ENCODE measurements around the gene FUT3.
"Not testable (repeated sequence)": the region's sequence is repeated elsewhere in the genome, so short reads cannot be mapped to it uniquely, and the experiment has no call there.

FUT3 gene

DNA sequence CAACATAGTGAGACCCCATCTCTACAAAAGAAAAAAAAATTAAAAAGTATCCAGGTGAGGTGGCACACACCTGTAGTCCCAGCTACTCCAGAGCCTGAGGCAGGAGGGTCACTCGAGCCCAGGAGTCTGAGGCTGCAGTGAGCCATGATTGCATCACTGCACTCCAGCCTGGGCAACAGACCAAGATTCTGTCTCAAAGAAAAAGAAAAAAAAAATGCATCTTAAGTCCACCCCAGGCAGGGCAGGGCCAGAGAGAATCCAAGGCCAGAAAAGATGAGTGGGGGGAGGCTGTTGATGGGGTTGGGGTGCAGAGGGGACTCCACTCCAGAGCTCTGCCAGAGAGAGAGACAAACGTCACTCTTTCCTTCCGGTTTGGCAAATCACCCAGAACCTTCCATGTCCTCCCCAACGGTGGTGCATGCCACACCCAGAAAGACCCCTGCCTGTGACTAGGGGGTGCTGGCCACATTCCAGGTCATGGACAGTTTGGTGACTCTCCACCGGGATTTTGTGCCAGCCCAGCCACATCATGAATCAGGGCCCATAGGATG is 431 bp downstream of the FUT3 start:
- TF ChIP-seq, protein P1, sequence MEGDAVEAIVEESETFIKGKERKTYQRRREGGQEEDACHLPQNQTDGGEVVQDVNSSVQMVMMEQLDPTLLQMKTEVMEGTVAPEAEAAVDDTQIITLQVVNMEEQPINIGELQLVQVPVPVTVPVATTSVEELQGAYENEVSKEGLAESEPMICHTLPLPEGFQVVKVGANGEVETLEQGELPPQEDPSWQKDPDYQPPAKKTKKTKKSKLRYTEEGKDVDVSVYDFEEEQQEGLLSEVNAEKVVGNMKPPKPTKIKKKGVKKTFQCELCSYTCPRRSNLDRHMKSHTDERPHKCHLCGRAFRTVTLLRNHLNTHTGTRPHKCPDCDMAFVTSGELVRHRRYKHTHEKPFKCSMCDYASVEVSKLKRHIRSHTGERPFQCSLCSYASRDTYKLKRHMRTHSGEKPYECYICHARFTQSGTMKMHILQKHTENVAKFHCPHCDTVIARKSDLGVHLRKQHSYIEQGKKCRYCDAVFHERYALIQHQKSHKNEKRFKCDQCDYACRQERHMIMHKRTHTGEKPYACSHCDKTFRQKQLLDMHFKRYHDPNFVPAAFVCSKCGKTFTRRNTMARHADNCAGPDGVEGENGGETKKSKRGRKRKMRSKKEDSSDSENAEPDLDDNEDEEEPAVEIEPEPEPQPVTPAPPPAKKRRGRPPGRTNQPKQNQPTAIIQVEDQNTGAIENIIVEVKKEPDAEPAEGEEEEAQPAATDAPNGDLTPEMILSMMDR (IDR thresholded peaks at IDR 0.05; ENCODE audit: low read depth, low read length, missing control alignments), result no peak
- H3K4me3 ChIP-seq (ENCODE audit: low read depth, low read length), result no peak overlapping the region
- DNase-seq (ENCODE audit: low read depth), result no peak

DNA sequence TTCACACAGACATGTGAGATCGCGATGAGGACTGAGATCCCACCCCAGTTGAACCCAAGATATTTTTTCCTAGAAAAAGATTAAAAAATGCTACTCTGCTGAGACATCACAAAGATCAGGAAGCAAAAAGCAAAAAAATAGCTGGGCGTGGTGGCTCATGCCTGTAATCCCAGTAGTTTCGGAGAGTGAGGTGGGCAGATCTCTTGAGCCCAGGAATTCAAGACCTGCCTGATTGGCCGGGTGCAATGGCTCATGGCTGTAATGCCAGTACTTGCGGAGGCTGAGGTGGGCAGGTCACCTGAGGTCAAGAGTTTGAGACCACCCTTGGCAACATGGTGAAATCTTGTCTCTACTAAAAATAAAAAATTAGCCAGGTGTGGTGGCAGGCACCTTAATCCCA is 1.1 kb downstream of the FUT3 start:
- no peak overlapping the region for H3K4me3 ChIP-seq (ENCODE audit: low read depth, low read length)
- no peak for DNase-seq (ENCODE audit: low read depth)
- TF ChIP-seq, protein P1 (IDR thresholded peaks at IDR 0.05; ENCODE audit: low read depth, low read length, missing control alignments), result no peak

DNA sequence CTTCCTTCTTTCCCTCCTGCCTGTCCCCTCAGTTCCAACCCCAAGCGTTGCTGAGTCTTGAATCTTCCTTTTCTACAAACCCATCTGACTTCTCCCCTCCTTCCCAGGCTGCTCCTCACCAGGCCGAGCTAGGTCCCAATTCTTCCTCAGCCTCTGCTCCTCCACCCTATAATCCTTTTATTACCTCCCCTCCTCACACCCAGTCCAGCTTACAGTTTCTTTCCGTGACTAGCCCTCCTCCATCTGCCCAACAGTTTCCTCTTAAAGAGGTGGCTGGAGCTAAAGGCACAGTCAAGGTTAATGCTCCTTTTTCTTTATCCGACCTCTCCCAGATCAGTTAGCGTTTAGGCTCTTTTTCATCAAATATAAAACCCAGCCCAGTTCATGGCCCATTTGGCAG is 2.6 kb downstream of the FUT3 start:
- not testable (repeated sequence) for H3K4me3 ChIP-seq (ENCODE audit: low read depth, low read length); DNase-seq (ENCODE audit: low read depth)

DNA sequence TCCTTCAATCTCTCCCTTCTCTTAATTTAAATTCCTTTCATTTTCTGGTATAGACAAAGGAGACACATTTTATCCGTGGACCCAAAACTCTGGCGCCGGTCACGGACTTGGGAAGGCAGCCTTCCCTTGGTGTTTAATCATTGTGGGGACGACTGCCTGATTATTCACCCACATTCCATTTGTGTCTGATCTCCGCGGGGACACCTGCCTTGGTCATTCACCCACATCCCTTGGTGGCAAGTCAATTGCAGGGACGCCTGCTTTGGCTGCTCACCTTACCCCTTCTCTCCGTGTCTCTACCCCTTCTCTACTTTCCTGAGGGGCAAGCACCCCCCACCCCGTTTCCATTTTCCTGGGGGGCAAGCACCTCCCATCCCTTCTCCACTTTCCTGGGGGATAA is 3.4 kb downstream of the FUT3 start:
- H3K4me3 ChIP-seq (ENCODE audit: low read depth, low read length); DNase-seq (ENCODE audit: low read depth): not testable (repeated sequence)

DNA sequence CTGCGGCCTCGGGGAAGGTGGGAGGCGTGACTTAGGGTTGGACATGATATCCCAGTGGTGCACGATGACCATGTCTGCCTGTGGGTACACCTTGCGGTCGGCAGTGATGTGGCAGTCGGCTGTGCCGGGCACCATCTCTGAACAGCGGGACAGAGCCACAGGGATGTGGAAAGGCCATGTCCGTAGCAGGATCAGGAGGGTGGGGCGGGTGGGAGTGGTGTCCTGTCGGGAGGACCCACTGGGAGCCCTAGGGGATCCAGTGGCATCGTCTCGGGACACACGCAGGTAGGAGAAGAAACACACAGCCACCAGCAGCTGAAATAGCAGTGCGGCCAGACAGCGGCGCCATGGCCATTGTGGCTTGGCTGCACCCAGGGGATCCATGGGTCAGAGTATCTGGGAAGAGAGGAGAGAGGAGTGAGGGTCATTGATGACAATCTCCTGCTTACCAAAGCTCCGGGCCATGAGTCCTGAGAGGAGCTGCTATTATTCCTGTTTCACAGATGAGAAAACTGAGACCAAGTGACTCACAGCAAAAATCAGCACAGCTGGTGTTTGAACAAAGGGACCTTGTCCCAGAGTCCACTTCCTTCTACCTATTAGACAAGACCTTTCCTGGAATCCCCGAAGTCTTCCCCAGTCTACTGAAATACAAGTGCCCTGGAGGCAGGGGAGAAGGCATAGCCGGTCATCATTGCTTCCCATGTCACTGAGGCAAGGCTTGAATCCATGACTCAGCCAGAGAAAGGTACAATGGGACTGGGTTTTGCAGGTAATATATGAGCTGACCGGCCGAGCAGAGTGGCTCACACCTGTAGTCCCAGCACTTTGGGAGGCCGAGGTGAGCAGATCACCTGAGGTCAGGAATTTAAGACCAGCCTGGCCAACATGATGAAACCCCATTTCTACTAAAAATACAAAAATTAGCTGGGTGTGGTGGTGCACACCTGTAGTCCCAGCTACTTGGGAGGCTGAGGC is 6.5 kb downstream of the FUT3 start:
- TF ChIP-seq, protein P1 (IDR thresholded peaks at IDR 0.05; ENCODE audit: low read depth, low read length, missing control alignments), result no peak
- no peak overlapping the region for H3K4me3 ChIP-seq (ENCODE audit: low read depth, low read length)
- no peak for DNase-seq (ENCODE audit: low read depth)

DNA sequence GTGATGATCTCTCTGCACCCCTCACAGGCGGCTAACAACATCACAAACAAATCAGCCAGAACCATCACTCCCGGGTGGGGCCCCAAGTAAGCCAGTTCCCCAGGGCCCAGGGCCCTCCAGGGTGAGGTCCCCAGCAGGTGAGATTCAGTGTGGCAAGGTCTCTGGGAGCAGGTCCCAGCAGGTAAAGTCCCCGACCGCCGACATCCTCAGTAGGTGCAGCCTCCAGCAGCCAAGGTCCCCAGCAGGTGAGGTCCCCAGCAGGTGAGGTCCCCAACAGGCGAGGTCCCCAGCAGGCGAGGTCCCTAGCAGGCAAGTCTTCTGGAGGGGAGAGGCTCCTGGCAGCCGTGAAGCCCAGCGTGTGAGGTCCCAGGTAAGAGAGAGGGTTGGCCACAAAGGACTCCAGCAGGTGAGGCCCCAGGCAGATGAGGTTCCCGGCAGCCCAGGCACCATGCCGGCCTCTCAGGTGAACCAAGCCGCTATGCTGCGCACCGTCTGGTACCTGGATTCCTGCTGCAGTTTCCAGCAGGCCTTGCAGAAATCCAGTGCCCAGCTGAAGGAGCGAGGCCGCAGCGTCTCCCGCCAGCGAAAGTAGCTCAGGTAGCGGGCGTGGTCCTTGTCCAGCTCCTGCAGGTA is 7.8 kb downstream of the FUT3 start:
- no peak for DNase-seq (ENCODE audit: low read depth)
- TF ChIP-seq, protein P1 (IDR thresholded peaks at IDR 0.05; ENCODE audit: low read depth, low read length, missing control alignments), result no peak
- H3K4me3 ChIP-seq (ENCODE audit: low read depth, low read length), result no peak overlapping the region

DNA sequence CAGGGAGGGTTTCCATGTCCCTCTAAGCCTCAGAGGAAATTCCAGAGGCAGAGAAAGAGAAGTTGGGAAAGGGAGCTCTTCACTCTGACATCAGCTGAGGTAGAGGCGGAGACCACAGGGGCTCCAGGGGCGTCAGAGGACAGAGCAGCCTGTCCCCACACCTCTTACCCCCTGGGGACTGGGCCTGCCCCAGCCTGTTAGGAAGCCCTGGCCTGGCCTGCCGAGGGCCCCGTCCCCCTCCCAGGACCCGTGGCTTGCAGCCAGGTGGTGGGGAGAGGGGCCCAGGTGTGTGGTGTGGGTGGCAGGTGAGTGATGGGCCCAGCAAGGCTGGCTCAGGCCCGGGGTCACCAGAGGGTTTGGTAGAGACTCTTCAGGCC is 9.5 kb downstream of the FUT3 start:
- DNase-seq (ENCODE audit: low read depth); H3K4me3 ChIP-seq (ENCODE audit: low read depth, low read length): not testable (repeated sequence)

DNA sequence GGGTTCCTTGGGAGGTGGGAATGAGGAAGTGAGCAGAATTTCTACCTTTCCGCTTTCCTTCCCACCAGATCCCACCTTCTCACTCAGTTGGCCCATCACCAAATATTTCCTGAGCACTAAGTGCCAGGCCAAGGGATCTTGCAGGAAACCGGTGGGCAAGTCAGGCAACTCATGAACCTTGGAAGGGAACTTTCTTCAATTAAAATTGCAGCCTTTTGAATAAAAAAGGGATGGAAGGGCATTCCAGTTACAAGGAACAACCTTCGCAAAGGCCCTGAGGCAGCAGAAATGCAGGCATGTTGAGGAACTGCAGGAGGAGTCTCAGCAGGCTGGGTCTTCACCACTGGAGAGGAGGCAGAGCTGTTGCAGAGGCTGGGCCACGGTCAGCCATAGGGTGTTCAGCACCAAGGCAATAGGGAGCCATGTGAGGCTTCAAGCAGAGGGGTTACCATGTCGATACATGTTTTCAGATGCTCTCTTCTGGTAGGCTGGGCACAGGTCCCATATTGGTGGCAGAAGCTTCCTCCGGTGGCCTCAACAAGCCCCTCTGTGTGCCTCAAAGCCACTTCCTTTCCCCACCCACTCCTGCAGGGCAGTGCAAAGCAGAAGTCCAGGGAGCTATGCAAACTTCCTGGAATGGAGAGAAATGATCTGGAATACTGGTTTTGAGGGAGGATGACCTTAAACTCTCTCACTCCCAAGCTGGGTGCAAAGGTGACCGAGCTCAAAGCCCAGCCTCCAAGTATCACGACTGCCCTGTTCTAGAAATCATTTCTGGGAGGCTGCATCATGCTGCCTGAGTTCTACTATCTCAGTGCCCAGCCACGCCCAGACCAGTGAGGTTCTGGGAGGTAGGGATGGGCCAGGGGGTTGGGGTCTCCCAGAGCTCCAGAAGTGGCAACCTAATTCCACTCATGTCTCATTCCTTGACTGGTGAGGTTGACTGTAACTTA is 11.9 kb downstream of the FUT3 start, which contains the start of gene FUT6:
TSS of gene FUT6 (minus strand) at position 638 of the 953 bp plus-strand sequence. CDS start 7,135 bp downstream, outside the sequence.
- TF ChIP-seq, protein P1 (IDR thresholded peaks at IDR 0.05; ENCODE audit: low read depth, low read length, missing control alignments), result no peak
- DNase-seq (ENCODE audit: low read depth), result no peak
- no peak within 1 kb of the TSS for H3K4me3 ChIP-seq (ENCODE audit: low read depth, low read length)

Data from GM12864 (cell line).